Caco-2 (cell line): ENCODE measurements around the gene SMTNL1. TPM values are rescaled to one million over a fixed set of nuclear protein-coding genes. Genes with fewer than 3 reads are reported as not detected.

ENCODE experiments used
- BruUV-seq: library from RNA; stranded (reverse); fragments of 400-500 nt; replicated peaks from 2 replicates; lab custom pipeline; 2021; lab: Mats Ljungman, UMichigan
- CTCF ChIA-PET: fragments of 300-600 bp; sonication (Branson Sonifier 250); formaldehyde crosslinking; loops from one replicate; lab custom pipeline; 2022; ENCODE audit warnings: antibody characterized with exemption; lab: Charles Lee
- POLR2A ChIA-PET: fragments of 300-600 bp; sonication (Branson Sonifier 250); formaldehyde crosslinking; loops from one replicate; lab custom pipeline; 2022; ENCODE audit warnings: antibody characterized with exemption; lab: Charles Lee
- DNase-seq, 2 experiments: peaks; one replicate each; pipeline versions ENCODE4 v3.0.0 to v3.0.0-alpha.2; 2020 to 2022
- H3K27me3 ChIP-seq: replicated peaks from 2 replicates; pipeline ENCODE4 v1.6.0; 2011; ENCODE audit warnings: low read length; ENCODE audit not compliant: control insufficient read depth, insufficient read depth
- H3K36me3 ChIP-seq: 2 replicates; pipeline ENCODE4 v1.5.1; 2011; ENCODE audit warnings: low read length; ENCODE audit not compliant: control insufficient read depth, insufficient read depth
- H3K4me1 ChIP-seq: fragments of 250-450 bp; sonication (Bioruptor Pico); 2 replicates; pipeline ENCODE4 v1.5.1; 2020; ENCODE audit warnings: mild to moderate bottlenecking
- H3K4me3 ChIP-seq: 2 replicates; pipeline ENCODE4 v1.5.1; 2011; ENCODE audit warnings: low read depth, mild to moderate bottlenecking, control low read depth, low read length
- H3K9me3 ChIP-seq: fragments of 250-450 bp; sonication (Bioruptor Pico); 2 replicates; pipeline ENCODE4 v1.5.1; 2020; ENCODE audit warnings: mild to moderate bottlenecking, moderate library complexity
- H3K27ac Mint-ChIP-seq: one replicate; pipeline ENCODE4 v1.8.0; 2022; ENCODE audit warnings: mixed read lengths; ENCODE audit not compliant: unreplicated experiment
- H3K27me3 Mint-ChIP-seq: one replicate; pipeline ENCODE4 v1.8.0; 2022; ENCODE audit warnings: mixed read lengths; ENCODE audit not compliant: insufficient read depth, unreplicated experiment
- H3K36me3 Mint-ChIP-seq: one replicate; pipeline ENCODE4 v1.8.0; 2022; ENCODE audit warnings: mild to moderate bottlenecking, mixed read lengths; ENCODE audit not compliant: insufficient read depth, unreplicated experiment
- H3K4me1 Mint-ChIP-seq: one replicate; pipeline ENCODE4 v1.8.0; 2022; ENCODE audit warnings: low read depth, mixed read lengths; ENCODE audit not compliant: unreplicated experiment
- H3K4me3 Mint-ChIP-seq: one replicate; pipeline ENCODE4 v1.8.0; 2022; ENCODE audit warnings: mild to moderate bottlenecking, moderate library complexity, mixed read lengths; ENCODE audit not compliant: unreplicated experiment
- H3K9me3 Mint-ChIP-seq: one replicate; pipeline ENCODE4 v1.8.0; 2022; ENCODE audit warnings: mixed read lengths; ENCODE audit not compliant: unreplicated experiment
- intact Hi-C: fragments of 100-400 bp; cut with micrococcal nuclease; formaldehyde crosslinking; loops from one replicate; pipeline ENCODE4 v1.10.0; 2022; ENCODE audit not compliant: unreplicated experiment
- total RNA-seq: library from RNA; stranded (reverse); gene quantifications from 2 replicates; pipeline ENCODE4 v1.2.3, GENCODE V29; 2022
- TF ChIP-seq, protein P1 (sequence below), 2 experiments: fragments of 200-600 bp in 1 of 2; IDR thresholded peaks; 1 replicate in 1 of 2; 2 replicates in 1 of 2; pipeline versions ENCODE4 v1.5.1 to v1.8.0; 2011 to 2022; ENCODE audit warnings: antibody characterized with exemption in 1 of 2, control low read depth in 1 of 2, inconsistent platforms in 1 of 2, low read depth in 1 of 2, low read length in 1 of 2, mild to moderate bottlenecking in 1 of 2, moderate library complexity in 1 of 2; ENCODE audit not compliant: insufficient read depth in 1 of 2, severe bottlenecking in 1 of 2, unreplicated experiment in 1 of 2

SMTNL1 gene
- total RNA-seq, 1 experiment from 2014 or later: 0.18 TPM

GRCh38 chr11:57511741-57512430, 25.5 kb upstream of the SMTNL1 start:
- H3K4me3 Mint-ChIP-seq: no peak overlapping the region
- Histone ChIP-seq H3K36me3 (no peaks in the 10 kb centered on the region), H3K9me3 (no peaks in the 10 kb centered on the region), H3K27me3 (no peaks in the 10 kb centered on the region), H3K4me3 (no peak overlapping the region), H3K4me1 (peaks cover 8% of the 10 kb centered on the region)
- no TSS peak for BruUV-seq
- H3K27me3 Mint-ChIP-seq: no peaks in the 10 kb centered on the region
- ChIA-PET CTCF (no interaction called here), POLR2A (no interaction called here)
- no peak for DNase-seq
- no peak overlapping the region for H3K27ac Mint-ChIP-seq
- TF ChIP-seq, protein P1, sequence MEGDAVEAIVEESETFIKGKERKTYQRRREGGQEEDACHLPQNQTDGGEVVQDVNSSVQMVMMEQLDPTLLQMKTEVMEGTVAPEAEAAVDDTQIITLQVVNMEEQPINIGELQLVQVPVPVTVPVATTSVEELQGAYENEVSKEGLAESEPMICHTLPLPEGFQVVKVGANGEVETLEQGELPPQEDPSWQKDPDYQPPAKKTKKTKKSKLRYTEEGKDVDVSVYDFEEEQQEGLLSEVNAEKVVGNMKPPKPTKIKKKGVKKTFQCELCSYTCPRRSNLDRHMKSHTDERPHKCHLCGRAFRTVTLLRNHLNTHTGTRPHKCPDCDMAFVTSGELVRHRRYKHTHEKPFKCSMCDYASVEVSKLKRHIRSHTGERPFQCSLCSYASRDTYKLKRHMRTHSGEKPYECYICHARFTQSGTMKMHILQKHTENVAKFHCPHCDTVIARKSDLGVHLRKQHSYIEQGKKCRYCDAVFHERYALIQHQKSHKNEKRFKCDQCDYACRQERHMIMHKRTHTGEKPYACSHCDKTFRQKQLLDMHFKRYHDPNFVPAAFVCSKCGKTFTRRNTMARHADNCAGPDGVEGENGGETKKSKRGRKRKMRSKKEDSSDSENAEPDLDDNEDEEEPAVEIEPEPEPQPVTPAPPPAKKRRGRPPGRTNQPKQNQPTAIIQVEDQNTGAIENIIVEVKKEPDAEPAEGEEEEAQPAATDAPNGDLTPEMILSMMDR (IDR thresholded peaks at IDR 0.05; ENCODE audit: insufficient read depth in 1 of 2, low read depth in 1 of 2, low read length in 1 of 2, severe bottlenecking in 1 of 2, unreplicated experiment in 1 of 2): no peak
- H3K36me3 Mint-ChIP-seq: peaks cover 22% of the 10 kb centered on the region
- H3K9me3 Mint-ChIP-seq: no peaks in the 10 kb centered on the region
- intact Hi-C loops: no loop called here
- H3K4me1 Mint-ChIP-seq: no peaks in the 10 kb centered on the region

GRCh38 chr11:57512646-57513451, 24.5 kb upstream of the SMTNL1 start:
- POLR2A ChIA-PET: interaction anchor here (1.0 kb wide), 1 partner anchor 19 kb away, joined by 3 read pairs; no protein-coding TSS in a partner anchor

DNA sequence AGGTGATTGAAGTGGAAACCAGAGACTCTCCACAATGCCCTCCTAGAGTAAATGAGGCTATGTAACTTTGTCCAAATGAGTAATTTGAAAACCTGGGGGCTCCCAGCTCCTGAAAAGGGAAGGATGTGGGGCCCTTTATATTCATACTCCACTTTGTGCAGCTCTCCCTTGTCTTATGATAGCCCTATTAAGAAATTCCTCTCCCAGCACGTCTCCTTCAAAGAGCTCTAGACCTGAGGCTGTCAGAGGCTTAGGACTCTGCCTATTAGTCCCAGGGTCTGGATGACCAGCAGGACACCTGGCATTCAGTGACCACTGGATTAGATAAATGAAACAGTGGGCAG, 24.0 kb upstream of the SMTNL1 start:
- BruUV-seq: TSS peak; percentile 49
- H3K4me3 ChIP-seq: no peak overlapping the region; the same call in 1 of the 2 replicates
- H3K9me3 Mint-ChIP-seq: no peaks in the 10 kb centered on the region
- no peaks in the 10 kb centered on the region for H3K36me3 ChIP-seq
- H3K36me3 Mint-ChIP-seq: peaks cover 7% of the 10 kb centered on the region
- POLR2A ChIA-PET: interaction anchor here (1.0 kb wide), 1 partner anchor 20 kb away, joined by 3 read pairs; no protein-coding TSS in a partner anchor
- no peaks in the 10 kb centered on the region for H3K9me3 ChIP-seq
- peak overlapping the region; percentile 91 for H3K4me3 Mint-ChIP-seq
- TF ChIP-seq, protein P1 (IDR thresholded peaks at IDR 0.05; ENCODE audit: insufficient read depth in 1 of 2, low read depth in 1 of 2, low read length in 1 of 2, severe bottlenecking in 1 of 2, unreplicated experiment in 1 of 2): no peak
- no peaks in the 10 kb centered on the region for H3K4me1 Mint-ChIP-seq
- CTCF ChIA-PET: interaction anchor here (0.8 to 1.3 kb wide), 2 partner anchors 13 to 20 kb away, joined by 3 to 13 read pairs; no protein-coding TSS in a partner anchor
- intact Hi-C loops: no loop called here
- H3K27ac Mint-ChIP-seq: no peak overlapping the region
- H3K4me1 ChIP-seq: peaks cover 8% of the 10 kb centered on the region
- no peaks in the 10 kb centered on the region for H3K27me3 ChIP-seq
- no peaks in the 10 kb centered on the region for H3K27me3 Mint-ChIP-seq
- DNase-seq: no peak

More at GRCh38 chr11:57512646-57513451, 24.5 kb upstream of the SMTNL1 start:
- H3K9me3 Mint-ChIP-seq: no peaks in the 10 kb centered on the region
- no peaks in the 10 kb centered on the region for H3K36me3 ChIP-seq
- peak overlapping the region; percentile 91 for H3K4me3 Mint-ChIP-seq
- intact Hi-C loops: no loop called here
- no peak overlapping the region for H3K27ac Mint-ChIP-seq
- peaks cover 8% of the 10 kb centered on the region for H3K4me1 ChIP-seq
- H3K4me1 Mint-ChIP-seq: no peaks in the 10 kb centered on the region
- peaks cover 13% of the 10 kb centered on the region for H3K36me3 Mint-ChIP-seq
- CTCF ChIA-PET: interaction anchor here (1.3 kb wide), 1 partner anchor 19 kb away, joined by 13 read pairs; no protein-coding TSS in a partner anchor
- no peaks in the 10 kb centered on the region for H3K27me3 Mint-ChIP-seq
- BruUV-seq: no TSS peak
- no peak overlapping the region for H3K4me3 ChIP-seq
- H3K9me3 ChIP-seq: no peaks in the 10 kb centered on the region
- TF ChIP-seq, protein P1 (IDR thresholded peaks at IDR 0.05; ENCODE audit: insufficient read depth in 1 of 2, low read depth in 1 of 2, low read length in 1 of 2, severe bottlenecking in 1 of 2, unreplicated experiment in 1 of 2): no peak
- no peaks in the 10 kb centered on the region for H3K27me3 ChIP-seq
- DNase-seq: no peak
